HepG2 (cell line): ENCODE measurements around the gene MIF4GD. TPM values are rescaled to one million over a fixed set of nuclear protein-coding genes. Genes with fewer than 3 reads are reported as not detected.

Experiments used
- ATRX ChIP-seq: sonication (generic); formaldehyde crosslinking; IDR thresholded peaks from 2 replicates; pipeline ENCODE4 v1.4.0; 2020; ENCODE audit warnings: missing genetic modification reagents, borderline replicate concordance
- FOXO4 ChIP-seq: sonication (generic); formaldehyde crosslinking; conservative IDR thresholded peaks from 2 replicates; pipeline ENCODE4 v1.8.1; 2023; ENCODE audit warnings: missing genetic modification reagents
- KDM3A ChIP-seq: IDR thresholded peaks from 2 replicates; pipeline ENCODE4 v1.6.1; 2018; ENCODE audit warnings: low read depth, missing compliant biosample characterization
- KLF9 ChIP-seq: IDR thresholded peaks from 2 replicates; pipeline ENCODE4 v1.6.1; 2016; ENCODE audit warnings: low read depth
- PLRG1 ChIP-seq: fragments of 450-650 bp; conservative IDR thresholded peaks from 2 replicates; pipeline ENCODE4 v1.6.1; 2016
- RCOR2 ChIP-seq: IDR thresholded peaks from 2 replicates; pipeline ENCODE4 v1.6.1; 2016; ENCODE audit warnings: missing biosample characterization, missing genetic modification reagents
- TOPORS ChIP-seq: sonication (generic); formaldehyde crosslinking; IDR thresholded peaks from 2 replicates; pipeline ENCODE4 v1.8.0; 2023; ENCODE audit warnings: mild to moderate bottlenecking, missing genetic modification reagents
- ZNF101 ChIP-seq: sonication (generic); formaldehyde crosslinking; IDR thresholded peaks from 2 replicates; pipeline ENCODE4 v1.4.0; 2020; ENCODE audit warnings: mild to moderate bottlenecking, low read depth, missing genetic modification reagents, borderline replicate concordance
- ZNF260 ChIP-seq: sonication (generic); formaldehyde crosslinking; IDR thresholded peaks from 2 replicates; pipeline ENCODE4 v1.4.0; 2020; ENCODE audit warnings: missing genetic modification reagents, low read depth, mild to moderate bottlenecking, borderline replicate concordance
- ZNF460 ChIP-seq: sonication (generic); formaldehyde crosslinking; IDR thresholded peaks from 2 replicates; pipeline ENCODE4 v1.5.1; 2020; ENCODE audit warnings: missing genetic modification reagents, mild to moderate bottlenecking, borderline replicate concordance
- ZNF501 ChIP-seq: sonication (generic); formaldehyde crosslinking; IDR thresholded peaks from 2 replicates; pipeline ENCODE4 v1.5.1; 2020; ENCODE audit warnings: mild to moderate bottlenecking, moderate library complexity, missing genetic modification reagents
- ZNF574 ChIP-seq: sonication (generic); formaldehyde crosslinking; IDR thresholded peaks from 2 replicates; pipeline ENCODE4 v1.4.0; 2020; ENCODE audit warnings: missing genetic modification reagents
- polyA plus RNA-seq, 8 experiments: library from polyadenylated mRNA; depleted of rRNA in 3 of 8; stranded (reverse) in 7 of 8; unstranded in 1 of 8; fragments of >200 nt; fragmentation: Illumina TruSeq in 4 of 8; extraction: Trizol in 4 of 8; gene quantifications; 2 replicates each; pipeline versions ENCODE4 v1.2.1 to v1.2.3, GENCODE V29; 2011 to 2016; ENCODE audit warnings: low read depth in 4 of 8, missing spikeins in 1 of 8, mixed read lengths in 1 of 8; ENCODE audit not compliant: insufficient read depth in 1 of 8
- total RNA-seq, 5 experiments: library from RNA; depleted of rRNA; stranded (reverse); fragments of >200 nt; fragmentation: Illumina TruSeq; extraction: Trizol; gene quantifications; 2 replicates each; pipeline ENCODE4 v1.2.3, GENCODE V29; 2016; ENCODE audit warnings: low read depth in 1 of 5
- TF ChIP-seq, protein P1 (sequence below): sonication (generic); formaldehyde crosslinking; IDR thresholded peaks from 2 replicates; pipeline ENCODE4 v1.4.0; 2020; ENCODE audit warnings: missing genetic modification reagents
- TF ChIP-seq, protein P2 (sequence below): sonication (generic); formaldehyde crosslinking; IDR thresholded peaks from 2 replicates; pipeline ENCODE4 v1.4.0; 2020; ENCODE audit warnings: mild to moderate bottlenecking, missing genetic modification reagents
- TF ChIP-seq, protein P3 (sequence below): sonication (generic); formaldehyde crosslinking; IDR thresholded peaks from 2 replicates; pipeline ENCODE4 v1.8.0; 2022; ENCODE audit warnings: mild to moderate bottlenecking, missing genetic modification reagents, moderate library complexity

The MIF4GD gene
- total and polyA plus RNA-seq, 2 of the 13 experiments (the other 11 are each of a cell fraction or from before 2014, with no cell fraction given) = 14.0 to 28.0 TPM

- TF ChIP-seq, protein P1, sequence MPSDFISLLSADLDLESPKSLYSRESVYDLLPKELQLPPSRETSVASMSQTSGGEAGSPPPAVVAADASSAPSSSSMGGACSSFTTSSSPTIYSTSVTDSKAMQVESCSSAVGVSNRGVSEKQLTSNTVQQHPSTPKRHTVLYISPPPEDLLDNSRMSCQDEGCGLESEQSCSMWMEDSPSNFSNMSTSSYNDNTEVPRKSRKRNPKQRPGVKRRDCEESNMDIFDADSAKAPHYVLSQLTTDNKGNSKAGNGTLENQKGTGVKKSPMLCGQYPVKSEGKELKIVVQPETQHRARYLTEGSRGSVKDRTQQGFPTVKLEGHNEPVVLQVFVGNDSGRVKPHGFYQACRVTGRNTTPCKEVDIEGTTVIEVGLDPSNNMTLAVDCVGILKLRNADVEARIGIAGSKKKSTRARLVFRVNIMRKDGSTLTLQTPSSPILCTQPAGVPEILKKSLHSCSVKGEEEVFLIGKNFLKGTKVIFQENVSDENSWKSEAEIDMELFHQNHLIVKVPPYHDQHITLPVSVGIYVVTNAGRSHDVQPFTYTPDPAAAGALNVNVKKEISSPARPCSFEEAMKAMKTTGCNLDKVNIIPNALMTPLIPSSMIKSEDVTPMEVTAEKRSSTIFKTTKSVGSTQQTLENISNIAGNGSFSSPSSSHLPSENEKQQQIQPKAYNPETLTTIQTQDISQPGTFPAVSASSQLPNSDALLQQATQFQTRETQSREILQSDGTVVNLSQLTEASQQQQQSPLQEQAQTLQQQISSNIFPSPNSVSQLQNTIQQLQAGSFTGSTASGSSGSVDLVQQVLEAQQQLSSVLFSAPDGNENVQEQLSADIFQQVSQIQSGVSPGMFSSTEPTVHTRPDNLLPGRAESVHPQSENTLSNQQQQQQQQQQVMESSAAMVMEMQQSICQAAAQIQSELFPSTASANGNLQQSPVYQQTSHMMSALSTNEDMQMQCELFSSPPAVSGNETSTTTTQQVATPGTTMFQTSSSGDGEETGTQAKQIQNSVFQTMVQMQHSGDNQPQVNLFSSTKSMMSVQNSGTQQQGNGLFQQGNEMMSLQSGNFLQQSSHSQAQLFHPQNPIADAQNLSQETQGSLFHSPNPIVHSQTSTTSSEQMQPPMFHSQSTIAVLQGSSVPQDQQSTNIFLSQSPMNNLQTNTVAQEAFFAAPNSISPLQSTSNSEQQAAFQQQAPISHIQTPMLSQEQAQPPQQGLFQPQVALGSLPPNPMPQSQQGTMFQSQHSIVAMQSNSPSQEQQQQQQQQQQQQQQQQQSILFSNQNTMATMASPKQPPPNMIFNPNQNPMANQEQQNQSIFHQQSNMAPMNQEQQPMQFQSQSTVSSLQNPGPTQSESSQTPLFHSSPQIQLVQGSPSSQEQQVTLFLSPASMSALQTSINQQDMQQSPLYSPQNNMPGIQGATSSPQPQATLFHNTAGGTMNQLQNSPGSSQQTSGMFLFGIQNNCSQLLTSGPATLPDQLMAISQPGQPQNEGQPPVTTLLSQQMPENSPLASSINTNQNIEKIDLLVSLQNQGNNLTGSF (CRISPR knock-in tag) = 0 out of 2 replicates have a peak, but pooled peaks have one; percentile 55
- TF ChIP-seq, protein P2, sequence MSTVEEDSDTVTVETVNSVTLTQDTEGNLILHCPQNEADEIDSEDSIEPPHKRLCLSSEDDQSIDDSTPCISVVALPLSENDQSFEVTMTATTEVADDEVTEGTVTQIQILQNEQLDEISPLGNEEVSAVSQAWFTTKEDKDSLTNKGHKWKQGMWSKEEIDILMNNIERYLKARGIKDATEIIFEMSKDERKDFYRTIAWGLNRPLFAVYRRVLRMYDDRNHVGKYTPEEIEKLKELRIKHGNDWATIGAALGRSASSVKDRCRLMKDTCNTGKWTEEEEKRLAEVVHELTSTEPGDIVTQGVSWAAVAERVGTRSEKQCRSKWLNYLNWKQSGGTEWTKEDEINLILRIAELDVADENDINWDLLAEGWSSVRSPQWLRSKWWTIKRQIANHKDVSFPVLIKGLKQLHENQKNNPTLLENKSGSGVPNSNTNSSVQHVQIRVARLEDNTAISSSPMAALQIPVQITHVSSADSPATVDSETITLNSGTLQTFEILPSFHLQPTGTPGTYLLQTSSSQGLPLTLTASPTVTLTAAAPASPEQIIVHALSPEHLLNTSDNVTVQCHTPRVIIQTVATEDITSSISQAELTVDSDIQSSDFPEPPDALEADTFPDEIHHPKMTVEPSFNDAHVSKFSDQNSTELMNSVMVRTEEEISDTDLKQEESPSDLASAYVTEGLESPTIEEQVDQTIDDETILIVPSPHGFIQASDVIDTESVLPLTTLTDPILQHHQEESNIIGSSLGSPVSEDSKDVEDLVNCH = no peak
- peak; percentile 54; the same call in 1 of the 2 replicates for TF ChIP-seq RCOR2
- no peak; the same call in 1 of the 2 replicates for TF ChIP-seq ZNF460
- TF ChIP-seq PLRG1 = no peak
- peak; percentile 80; the same call in 1 of the 2 replicates for TF ChIP-seq KDM3A (CRISPR knock-in tag)
- TF ChIP-seq ZNF501 = peak; percentile 98
- TF ChIP-seq ZNF101 (CRISPR knock-in tag) = no peak
- no peak; the same call in 1 of the 2 replicates for TF ChIP-seq KLF9
- peak; percentile 97 for TF ChIP-seq TOPORS (CRISPR knock-in tag)
- TF ChIP-seq ZNF260 = no peak
- TF ChIP-seq ATRX (CRISPR knock-in tag) = no peak
- TF ChIP-seq, protein P3, sequence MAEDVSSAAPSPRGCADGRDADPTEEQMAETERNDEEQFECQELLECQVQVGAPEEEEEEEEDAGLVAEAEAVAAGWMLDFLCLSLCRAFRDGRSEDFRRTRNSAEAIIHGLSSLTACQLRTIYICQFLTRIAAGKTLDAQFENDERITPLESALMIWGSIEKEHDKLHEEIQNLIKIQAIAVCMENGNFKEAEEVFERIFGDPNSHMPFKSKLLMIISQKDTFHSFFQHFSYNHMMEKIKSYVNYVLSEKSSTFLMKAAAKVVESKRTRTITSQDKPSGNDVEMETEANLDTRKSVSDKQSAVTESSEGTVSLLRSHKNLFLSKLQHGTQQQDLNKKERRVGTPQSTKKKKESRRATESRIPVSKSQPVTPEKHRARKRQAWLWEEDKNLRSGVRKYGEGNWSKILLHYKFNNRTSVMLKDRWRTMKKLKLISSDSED (CRISPR knock-in tag) = no peak
- TF ChIP-seq ZNF574 = peak; percentile 95
- no peak for TF ChIP-seq FOXO4 (CRISPR knock-in tag)
Observed at GRCh38 chr17:75289115-75289831, 18.2 kb upstream of the MIF4GD start, which contains the start of gene SLC25A19 (continued).
